Hair follicular keratinocyte (primary cell): ENCODE results near the gene GALR1. TPM values are rescaled to one million over a fixed set of nuclear protein-coding genes. Genes with fewer than 3 reads are reported as not detected.

Experiments used
- total RNA-seq: library from RNA; depleted of rRNA; stranded (reverse); fragments of >200 nt; gene quantifications from 2 replicates; pipeline ENCODE4 v1.2.3, GENCODE V29; 2015

Gene GALR1
- total RNA-seq: not detected in 2 replicates

GRCh38 chr18:77249569-77250500 is at the start of gene GALR1:
Gene GALR1 (plus strand): TSS chr18:77249848. CDS start chr18:77250549, 701 bp downstream.

Other genes starting within 250 kb of the GALR1 start
- 16.9 and 20.2 TPM in 2 replicates for gene MBP, start 117.1 kb upstream of the GALR1 start, total RNA-seq